Eye (tissue), 1 donor: ENCODE measurements around the gene TMEM167B.
"Not testable (repeated sequence)": the region's sequence is repeated elsewhere in the genome, so short reads cannot be mapped to it uniquely, and the experiment has no call there.

Experiments used
- DNase-seq: peaks from one replicate; pipeline ENCODE4 v3.0.0-alpha.2; 2015

TMEM167B gene

GRCh38 chr1:109115685-109116084 lies 25.1 kb downstream of the TMEM167B start:
- no peak for DNase-seq

DNA sequence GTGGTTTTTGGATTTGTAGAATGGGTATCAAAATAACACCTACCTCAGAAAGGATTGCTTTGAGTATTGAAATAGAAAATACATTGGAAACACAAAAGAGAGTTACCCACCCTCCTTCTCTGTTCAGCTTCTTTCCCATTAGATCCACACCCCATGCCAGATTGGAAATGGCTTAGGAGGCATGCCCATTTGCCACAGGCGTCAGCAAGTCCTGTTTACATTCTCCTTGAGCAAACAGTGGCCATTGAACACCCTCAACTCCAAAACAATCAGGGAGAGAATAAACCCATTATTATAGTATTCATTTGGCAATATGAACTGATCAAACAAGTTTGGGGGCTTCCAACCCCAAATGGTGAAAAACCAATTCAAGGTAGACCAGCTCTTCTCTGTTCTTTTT lies 25.7 kb downstream of the TMEM167B start:
- no peak for DNase-seq

- DNase-seq = no peak
Observed at GRCh38 chr1:109118089-109118488, 27.5 kb downstream of the TMEM167B start.

DNA sequence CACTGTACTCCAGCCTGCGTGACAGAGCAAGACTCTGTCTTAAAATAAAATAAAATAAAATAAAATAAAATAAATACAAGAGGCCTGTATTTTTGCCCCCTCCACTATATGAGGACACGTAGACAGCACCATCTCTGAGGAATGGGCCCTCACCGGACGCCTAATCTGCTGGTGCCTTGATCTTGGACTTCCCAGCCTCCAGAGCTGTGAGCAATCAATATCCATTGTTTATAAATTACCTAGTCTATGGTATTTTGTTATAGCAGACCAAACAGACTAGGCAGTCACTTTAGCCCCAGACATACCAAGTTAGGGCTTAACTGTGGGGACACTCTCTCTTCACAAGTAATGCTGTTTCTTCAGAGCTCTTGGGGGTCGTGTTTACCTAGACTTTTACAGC lies 29.8 kb downstream of the TMEM167B start:
- no peak for DNase-seq

DNA sequence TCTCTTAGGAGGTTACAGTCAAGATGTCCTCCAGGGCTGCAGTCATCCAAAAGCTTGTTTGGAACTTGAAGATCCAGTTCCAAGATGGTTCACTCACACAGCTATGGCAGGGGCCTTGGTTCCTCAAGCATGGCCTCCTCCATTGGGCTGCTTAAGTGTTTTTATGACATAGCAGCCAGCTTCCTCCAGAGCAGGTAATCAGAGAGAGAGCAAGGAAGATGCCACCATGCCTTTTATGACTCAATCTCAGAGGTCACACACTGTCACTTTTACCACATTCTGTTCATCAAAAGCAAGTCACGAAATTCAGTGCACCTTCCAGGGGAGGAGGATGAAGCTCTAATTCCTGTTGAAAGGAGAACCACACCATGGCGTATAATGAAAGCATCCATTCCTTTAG lies 40.5 kb downstream of the TMEM167B start:
- DNase-seq = no peak

DNA sequence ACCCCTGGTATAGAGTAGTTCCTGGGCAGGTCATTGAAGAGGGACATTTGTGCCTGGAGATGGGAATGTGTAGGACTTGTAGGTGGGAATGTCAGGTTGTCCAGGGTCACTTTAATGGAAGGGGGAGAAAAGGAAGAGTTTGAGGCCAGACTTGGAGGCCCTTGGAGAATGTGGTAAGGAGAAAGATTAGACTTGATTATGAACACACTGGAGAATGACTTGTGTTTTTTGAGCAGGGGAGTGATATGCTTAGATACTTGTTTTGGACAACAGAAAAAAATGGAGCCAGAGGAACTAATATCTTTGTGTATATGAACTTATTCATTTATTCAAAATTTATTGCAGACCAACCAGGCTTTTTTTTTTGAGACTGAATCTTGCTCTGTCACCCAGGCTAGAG lies 41.2 kb downstream of the TMEM167B start:
- no peak for DNase-seq

GRCh38 chr1:109133002-109133706 lies 42.6 kb downstream of the TMEM167B start:
- DNase-seq = no peak

DNA sequence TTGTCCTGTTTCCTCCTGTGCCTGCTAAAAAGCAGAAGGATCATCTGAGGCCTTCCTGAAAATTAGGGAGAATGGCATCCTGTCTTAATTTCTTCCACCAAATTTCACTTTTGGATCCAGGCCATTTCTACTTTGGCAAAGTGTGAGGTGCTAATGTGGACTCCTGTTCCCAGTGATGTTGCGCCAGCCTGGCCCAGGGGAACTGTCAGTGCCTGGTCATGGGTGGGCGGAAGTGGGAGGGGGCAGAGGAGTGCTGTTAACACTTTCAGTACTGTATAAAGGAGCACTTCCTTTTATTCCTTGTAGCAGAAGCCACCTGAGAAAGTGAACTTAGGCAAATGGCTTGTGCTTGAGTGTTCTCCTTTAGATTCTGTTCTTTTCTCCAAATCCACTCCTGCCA lies 43.3 kb downstream of the TMEM167B start:
- no peak for DNase-seq

DNA sequence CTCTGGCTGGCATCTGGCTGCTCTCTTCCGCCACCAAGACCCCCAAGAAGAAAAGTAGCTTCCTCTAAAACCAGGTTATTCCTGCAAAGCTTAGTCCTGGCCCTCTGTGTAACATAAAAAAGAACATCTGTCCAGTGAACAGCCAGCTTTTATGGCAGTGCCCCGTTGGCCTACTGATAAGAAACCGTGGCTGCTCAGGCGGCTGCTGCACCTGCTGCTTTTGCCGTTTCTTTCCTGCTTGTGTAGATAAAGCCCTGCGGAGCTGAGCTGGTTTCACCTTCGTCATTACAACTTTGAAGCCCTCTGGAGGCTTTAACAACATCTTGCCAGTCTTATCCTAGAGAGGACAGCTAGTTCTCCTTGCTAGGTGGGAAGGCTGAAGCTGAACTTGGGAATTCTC lies 43.9 kb downstream of the TMEM167B start:
- DNase-seq = no peak

- DNase-seq = no peak
Observed at GRCh38 chr1:109135940-109136339, 45.4 kb downstream of the TMEM167B start.

DNA sequence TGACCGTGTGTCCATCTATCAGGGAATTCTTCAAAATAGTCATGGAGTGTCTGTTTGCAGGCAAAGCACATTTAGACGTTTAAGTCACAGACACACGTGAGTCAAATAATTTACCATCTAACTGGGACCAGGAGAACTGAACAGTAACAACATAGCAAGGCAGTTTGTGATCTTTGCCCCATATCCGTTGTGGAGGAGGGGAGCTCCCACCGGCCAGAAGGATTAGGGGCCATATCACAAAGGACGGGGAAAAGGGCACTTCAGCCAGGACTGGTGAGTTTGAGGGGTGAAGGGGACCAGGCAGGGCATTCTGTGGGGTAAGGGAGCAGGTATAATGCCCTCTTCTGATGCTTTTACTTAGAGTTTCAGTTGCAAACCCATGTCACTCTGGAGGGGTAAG lies 46.2 kb downstream of the TMEM167B start:
- no peak for DNase-seq

- DNase-seq = no peak
Observed at GRCh38 chr1:109137958-109138357, 47.4 kb downstream of the TMEM167B start.

DNA sequence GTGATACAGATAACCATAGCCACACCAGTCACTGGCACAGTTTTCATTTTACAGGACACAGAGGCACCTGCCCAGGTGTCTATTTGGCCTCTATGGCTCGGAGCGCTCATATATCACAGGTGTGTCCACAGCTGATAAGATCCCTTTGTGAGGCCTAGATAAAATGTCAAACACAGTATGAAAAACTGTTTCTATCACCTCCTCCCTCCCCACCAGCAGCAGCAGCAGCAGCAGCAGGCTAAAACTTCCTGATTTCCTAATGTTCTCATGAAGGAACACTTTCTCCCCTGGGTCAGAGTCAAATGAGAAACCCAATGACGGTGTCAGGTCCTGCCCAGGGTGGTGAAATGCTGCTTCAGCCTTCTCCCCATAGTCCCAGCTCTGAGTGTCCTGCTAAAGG lies 47.8 kb downstream of the TMEM167B start:
- DNase-seq = no peak

DNA sequence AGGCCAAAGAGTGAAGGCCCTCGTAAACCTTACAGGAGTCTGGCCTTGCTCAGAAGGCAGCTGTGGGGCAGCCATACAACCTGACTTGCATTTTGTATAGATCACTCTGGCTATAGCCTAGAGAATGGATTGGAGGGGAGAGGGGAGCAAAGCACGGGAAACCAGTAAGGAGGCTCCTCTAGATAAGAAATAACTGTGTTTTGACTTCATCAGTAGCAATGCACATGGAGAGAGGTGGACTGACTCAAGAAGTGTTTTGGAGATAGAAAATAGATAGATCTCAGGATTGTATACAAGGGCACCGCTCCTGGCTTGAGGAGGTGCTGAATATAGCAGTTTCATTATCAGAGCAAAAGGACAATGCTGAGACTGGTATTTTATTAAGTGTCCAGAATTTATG lies 49.8 kb downstream of the TMEM167B start:
- no peak for DNase-seq

DNA sequence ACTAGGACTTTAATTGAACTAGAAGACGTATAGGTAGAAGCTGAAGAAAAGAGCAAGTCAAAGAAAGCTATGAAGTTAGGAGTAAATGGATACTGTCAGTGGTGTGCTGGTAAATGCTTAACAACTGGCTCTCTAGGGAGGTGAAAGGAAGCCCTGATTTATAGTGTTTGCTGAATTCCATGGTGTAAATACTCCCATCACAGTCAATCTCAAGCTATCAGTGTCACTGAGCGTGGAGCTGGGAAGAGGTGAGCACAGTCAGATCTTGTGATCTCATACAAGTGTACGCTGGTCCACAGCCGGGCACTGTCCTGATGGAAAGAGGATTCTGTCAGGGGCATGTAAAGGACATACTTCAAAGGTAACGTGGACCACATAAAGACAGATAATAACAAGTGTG lies 51.7 kb downstream of the TMEM167B start:
- DNase-seq = no peak

DNA sequence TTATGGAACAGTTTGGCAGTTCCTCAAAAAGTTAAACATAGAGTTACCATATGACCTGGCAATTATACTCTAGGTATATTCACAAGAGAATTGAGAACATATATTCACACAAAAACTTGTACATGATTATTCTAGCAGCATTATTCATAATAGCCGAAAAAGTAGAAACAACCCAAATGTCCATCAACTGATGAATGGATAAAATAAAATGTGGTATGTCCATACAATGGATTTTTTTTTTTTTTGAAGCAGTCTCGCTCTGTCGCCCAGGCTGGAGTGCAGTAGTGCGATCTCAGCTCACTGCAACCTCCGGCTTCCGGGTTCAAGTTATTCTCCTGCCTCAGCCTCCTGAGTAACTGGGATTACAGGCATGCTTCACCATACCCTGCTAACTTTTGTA lies 52.2 kb downstream of the TMEM167B start:
- not testable (repeated sequence) for DNase-seq
